Heart left ventricle (tissue), 16 donors: ENCODE results near the gene CDH13. TPM values are rescaled to one million over a fixed set of nuclear protein-coding genes. Genes with fewer than 3 reads are reported as not detected.

Experiments
- ATAC-seq, 4 donors: fragments of 200-7000 bp; cut with Tn5 transposase; one replicate each; pipeline ENCODE4 v1.9.1; 2020 to 2022; ENCODE audit warnings: moderate library complexity in 4 of 4, mild to moderate bottlenecking in 3 of 4, moderate number of reproducible peaks in 1 of 4
- DNase-seq, 5 donors: peaks; one replicate each; pipeline ENCODE4 v3.0.0-alpha.2; 2020
- H3K27ac ChIP-seq, 12 donors: fragments of 200-600 bp; sonication (generic) in 4 of 12; one replicate each; pipeline versions ENCODE4 v1.5.0 to v1.8.0; 2016 to 2022; ENCODE audit warnings: mild to moderate bottlenecking in 2 of 12
- H3K27me3 ChIP-seq, 9 donors: fragments of 200-600 bp; sonication (generic) in 2 of 9; one replicate each; pipeline versions ENCODE4 v1.5.1 to v1.8.0; 2016 to 2022; ENCODE audit warnings: mild to moderate bottlenecking in 3 of 9
- H3K36me3 ChIP-seq, 9 donors: fragments of 200-600 bp; sonication (generic) in 2 of 9; one replicate each; pipeline versions ENCODE4 v1.5.0 to v1.8.0; 2018 to 2022; ENCODE audit warnings: mild to moderate bottlenecking in 2 of 9
- H3K4me1 ChIP-seq, 12 donors: fragments of 200-600 bp; sonication (generic) in 4 of 12; one replicate each; pipeline versions ENCODE4 v1.5.0 to v1.8.0; 2016 to 2022; ENCODE audit warnings: mild to moderate bottlenecking in 3 of 12
- H3K4me3 ChIP-seq, 12 donors: fragments of 200-600 bp; sonication (generic) in 4 of 12; one replicate each; pipeline versions ENCODE4 v1.5.0 to v1.8.0; 2017 to 2022; ENCODE audit warnings: mild to moderate bottlenecking in 9 of 12, moderate library complexity in 4 of 12
- H3K9me3 ChIP-seq, 12 donors: fragments of 200-600 bp; sonication (generic) in 4 of 12; one replicate each; pipeline versions ENCODE4 v1.5.0 to v1.8.0; 2016 to 2022; ENCODE audit warnings: mild to moderate bottlenecking in 1 of 12
- CTCF ChIP-seq, 12 donors: fragments of 200-600 bp; sonication (generic) in 4 of 12; IDR thresholded peaks; one replicate each; pipeline versions ENCODE4 v1.5.0 to v1.8.0; 2018 to 2022; ENCODE audit warnings: antibody characterized with exemption in 12 of 12, mild to moderate bottlenecking in 5 of 12
- POLR2A ChIP-seq, 2 donors: fragments of 450-650 bp; IDR thresholded peaks; one replicate each; pipeline ENCODE4 v1.6.1; 2017; ENCODE audit warnings: antibody characterized with exemption in 2 of 2, mild to moderate bottlenecking in 2 of 2, moderate library complexity in 2 of 2
- WGBS, 4 donors: extraction: QIAGEN DNeasy Blood & Tissue Kit in 2 of 4; methylation state at CpG; one replicate each; pipeline versions ENCODE4 v1.1.5 to v1.1.7; 2013 to 2018; 5-methylcytosine and 5-hydroxymethylcytosine counted together
- intact Hi-C, 10 donors: fragments of 100-400 bp; cut with DNase I; formaldehyde crosslinking; loops; one replicate each; pipeline versions ENCODE4 v1.11.1 to v1.14.2; 2022
- polyA plus RNA-seq, 2 donors: library from polyadenylated mRNA; stranded (reverse); fragments of 200-250 nt; gene quantifications; one replicate each; pipeline ENCODE4 v1.2.3, GENCODE V29; 2013
- total RNA-seq, 9 donors: library from RNA; depleted of rRNA in 2 of 9; stranded (reverse); fragments of >200 nt in 2 of 9; fragmentation: NEBNext Ultra II Directional in 3 of 9; extraction: Animal tissue kit (Norgen Biotek cat#: 25700) in 3 of 9; gene quantifications; one replicate each; pipeline versions ENCODE4 v1.1.0 to v1.2.4, GENCODE V29; 2016 to 2023
- donor health status: ischemic (EF 13 %, LVEDD 7.1; RV severe dilation, severe dysfunction).
- donor health status: healthy with polysubstance abuse.
- donor health status: DM: no; HTN: yes; CAD: no.
- donor health status: DM: no; HTN: no; CAD: no.
- donor health status: ischemic (EF 25% LVEDD 6.9; RV normal size, moderate dysfunction).
- donor health status: ischemic (EF 25% LVEDD 5.7; RV mildly dilated, moderate dysfunction).
- donor health status: healthy.
- donor health status: DM: yes; HTN: yes; CAD: no.
- donor health status: ischemic (EF 35%, LVEDD 5.7; RV mildly dilated, moderate dysfunction).
- donor health status: nonischemic (EF 11% LVEDD 7.7; RV severe dilation, severe dysfunction).
- donor health status: DM: yes; HTN: yes; CAD: no.
- donor health status: PGD.
- donor health status: ischemic (EF 29% LVEDD 5.4; RV normal size, mild dysfunction).
- donor health status: nonischemic (EF 23%, LVEDD 6.1; RV moderate dilation, normal function).

CDH13 gene
- total and polyA plus RNA-seq, 11 donors = 15.0 to 172 (median 137) TPM

DNA sequence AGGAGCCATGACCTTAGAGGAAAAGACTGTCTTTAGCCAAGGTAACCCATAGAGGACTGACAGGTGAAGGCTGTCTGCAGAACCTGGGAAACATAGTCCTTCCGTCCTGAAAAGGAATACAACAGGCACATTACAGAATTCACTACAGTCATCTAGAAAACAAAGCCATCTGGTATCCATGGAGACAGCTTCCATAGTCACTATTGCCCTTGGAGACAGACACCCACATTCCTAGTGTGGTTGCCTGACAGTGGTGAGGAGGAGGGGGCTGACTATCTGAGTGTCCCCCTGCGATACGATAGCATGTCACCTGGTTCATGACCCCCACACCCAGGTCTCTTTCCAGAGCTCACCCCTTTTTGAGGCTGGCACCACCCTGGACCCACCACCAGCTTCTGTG lies 254.7 kb downstream of the CDH13 start:
- WGBS, 4 donors = 91 to 95% (median 92%) methylated on average over 3 of the region's 3 CpGs
- no peak overlapping the region for H3K4me3 ChIP-seq
- DNase-seq (no peak), ATAC-seq (peak in 1 of 4 donors; percentile 14)
- H3K27ac ChIP-seq = no peak overlapping the region
- intact Hi-C loops = no loop called here
- H3K9me3 ChIP-seq = no peaks in the 10 kb centered on the region
- no peaks in the 10 kb centered on the region for H3K36me3 ChIP-seq
- peaks cover 0 to 14% (median 2%) of the 10 kb centered on the region in 12 donors for H3K4me1 ChIP-seq
- no peak for TF ChIP-seq POLR2A (IDR thresholded peaks at IDR 0.05)
- TF ChIP-seq CTCF (IDR thresholded peaks at IDR 0.05) = no peak
- no peaks in the 10 kb centered on the region for H3K27me3 ChIP-seq

- Histone ChIP-seq H3K27ac (no peak overlapping the region), H3K9me3 (no peaks in the 10 kb centered on the region), H3K4me3 (no peak overlapping the region), H3K4me1 (peaks cover 0 to 14% (median 2%) of the 10 kb centered on the region in 12 donors), H3K27me3 (no peaks in the 10 kb centered on the region), H3K36me3 (no peaks in the 10 kb centered on the region)
- 63 to 85% (median 74%) methylated on average over 6 of the region's 6 CpGs for WGBS, 4 donors
- DNase-seq = peak in 3 of 5 donors; percentile 20 to 41 (median 40)
- intact Hi-C loops = no loop called here
- peak; percentile 49 to 68 (median 58) for ATAC-seq
- TF ChIP-seq CTCF (IDR thresholded peaks at IDR 0.05) = no peak
- no peak for TF ChIP-seq POLR2A (IDR thresholded peaks at IDR 0.05)
Measured at GRCh38 chr16:82882226-82882625, 255.5 kb downstream of the CDH13 start.

DNA sequence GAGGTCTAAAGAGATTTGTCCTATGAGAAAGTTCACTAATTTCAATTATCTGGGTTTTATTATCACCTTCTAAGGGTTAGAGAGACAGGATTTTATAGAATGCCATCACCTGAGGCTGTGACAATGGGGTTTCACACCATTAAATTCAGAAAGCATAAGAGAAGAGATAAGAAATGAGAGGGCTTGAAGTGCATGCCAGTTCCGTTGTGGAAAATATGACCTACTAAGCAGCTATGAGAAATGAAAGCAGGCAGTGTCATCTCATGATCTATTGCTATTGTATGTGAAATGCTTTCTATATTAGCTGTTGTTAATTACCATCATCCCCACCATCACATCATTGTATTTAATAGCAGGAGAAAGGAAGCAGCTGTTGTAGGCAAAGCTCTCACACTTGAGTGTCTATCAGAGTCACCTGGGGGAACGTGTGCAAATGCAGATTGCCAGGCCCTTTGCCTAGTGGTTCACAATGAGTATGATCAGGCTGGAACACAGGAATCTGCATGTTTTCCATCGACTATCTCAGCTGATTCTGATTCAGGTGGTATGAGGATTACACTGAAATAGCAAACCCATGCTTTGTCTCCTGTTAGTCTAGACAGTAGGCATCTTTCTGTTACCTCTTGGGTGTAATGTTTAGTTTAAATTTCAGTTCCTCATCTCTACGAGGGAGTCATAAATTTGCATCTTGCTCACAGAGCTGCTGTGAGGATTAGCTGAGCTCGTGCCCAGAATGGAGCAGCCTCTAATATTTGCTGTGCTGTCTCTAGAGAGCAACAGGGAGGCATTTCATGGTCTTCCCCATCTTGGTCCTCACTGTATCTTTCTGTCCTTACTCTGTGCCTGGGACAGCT lies 256.4 kb downstream of the CDH13 start:
- no peaks in the 10 kb centered on the region for H3K36me3 ChIP-seq
- TF ChIP-seq CTCF (IDR thresholded peaks at IDR 0.05) = no peak
- TF ChIP-seq POLR2A (IDR thresholded peaks at IDR 0.05) = no peak
- H3K9me3 ChIP-seq = no peaks in the 10 kb centered on the region
- no peak overlapping the region for H3K27ac ChIP-seq
- no peak overlapping the region for H3K4me3 ChIP-seq
- no peaks in the 10 kb centered on the region for H3K27me3 ChIP-seq
- intact Hi-C loops = no loop called here
- peaks cover 0 to 17% (median 3%) of the 10 kb centered on the region in 12 donors for H3K4me1 ChIP-seq
- 57 to 68% (median 66%) methylated on average over 5 of the region's 5 CpGs for WGBS, 4 donors
- ATAC-seq (peak in 2 of 4 donors; percentile 20 to 26), DNase-seq (no peak)

DNA sequence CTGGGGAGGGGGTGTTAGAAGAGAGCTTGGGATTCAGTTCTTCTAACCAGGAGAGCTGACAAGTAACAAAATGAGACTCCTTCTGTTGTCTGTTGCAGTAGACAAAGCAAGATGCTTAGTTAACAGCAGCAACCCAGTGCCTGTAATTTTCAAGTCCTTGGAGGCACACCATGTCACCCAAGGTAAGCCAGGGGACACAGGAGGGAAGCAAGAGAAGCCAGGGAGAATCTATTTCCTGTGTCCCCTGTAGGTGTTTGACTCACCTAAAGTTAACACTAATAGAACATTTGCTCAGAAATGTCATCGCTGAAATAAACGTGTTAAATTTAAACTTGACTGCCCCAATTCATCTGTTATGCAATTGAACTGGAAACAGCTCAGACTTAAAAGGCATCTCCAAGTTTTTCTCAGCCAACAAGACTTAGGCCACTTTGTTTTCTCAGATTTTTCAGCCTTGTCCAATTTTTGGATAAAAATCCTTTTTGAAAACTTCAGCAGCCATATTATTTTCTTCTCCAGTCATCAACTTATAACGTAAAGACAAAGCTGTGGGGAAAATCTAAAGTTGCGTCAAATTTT lies 257.6 kb downstream of the CDH13 start:
- ATAC-seq (no peak), DNase-seq (no peak)
- Histone ChIP-seq H3K4me3 (no peak overlapping the region), H3K4me1 (peaks cover 0 to 25% (median 6%) of the 10 kb centered on the region in 12 donors), H3K27me3 (no peaks in the 10 kb centered on the region), H3K27ac (no peak overlapping the region), H3K36me3 (no peaks in the 10 kb centered on the region), H3K9me3 (no peaks in the 10 kb centered on the region)
- TF ChIP-seq CTCF (IDR thresholded peaks at IDR 0.05) (no peak), POLR2A (IDR thresholded peaks at IDR 0.05) (no peak)
- WGBS, 4 donors = 79 to 89% (median 85%) methylated on average over 4 of the region's 4 CpGs
- intact Hi-C loops = no loop called here
